Activated CD4-positive, alpha-beta T cell treated with anti-CD3 and anti-CD28 coated beads, Interleukin-2, Interleukin-6, amounts not matched to agents 100 ng/mL and 50 ng/mL, durations not matched to agents 16 hours and 8 hours (primary cell): ENCODE data around the gene CYTH1.

Experiments
- DNase-seq: peaks from one replicate; pipeline ENCODE4 v3.0.0-alpha.2; 2020

Gene CYTH1

GRCh38 chr17:78667091-78667490, 115.0 kb downstream of the CYTH1 start:
- no peak for DNase-seq

GRCh38 chr17:78665952-78666920, 115.8 kb downstream of the CYTH1 start:
- DNase-seq: peak; percentile 75

- no peak for DNase-seq
Observed at GRCh38 chr17:78665387-78665951, 116.6 kb downstream of the CYTH1 start.

GRCh38 chr17:78664476-78665386, 117.3 kb downstream of the CYTH1 start:
- DNase-seq: no peak

- DNase-seq: no peak
Observed at GRCh38 chr17:78661093-78661770, 120.8 kb downstream of the CYTH1 start.

- DNase-seq: no peak
Observed at GRCh38 chr17:78659546-78659945, 122.5 kb downstream of the CYTH1 start.

GRCh38 chr17:78658281-78658785, 123.7 kb downstream of the CYTH1 start:
- no peak for DNase-seq

- DNase-seq: no peak
Observed at GRCh38 chr17:78655251-78655940, 126.7 kb downstream of the CYTH1 start.

- no peak for DNase-seq
Observed at GRCh38 chr17:78654325-78654724, 127.7 kb downstream of the CYTH1 start.

- DNase-seq: no peak
Observed at GRCh38 chr17:78653382-78653781, 128.7 kb downstream of the CYTH1 start.

- no peak for DNase-seq
Observed at GRCh38 chr17:78652913-78653312, 129.2 kb downstream of the CYTH1 start.

- no peak for DNase-seq
Observed at GRCh38 chr17:78652024-78652423, 130.0 kb downstream of the CYTH1 start.

- no peak for DNase-seq
Observed at GRCh38 chr17:78651554-78651953, 130.5 kb downstream of the CYTH1 start.

- no peak for DNase-seq
Observed at GRCh38 chr17:78650093-78650715, 131.9 kb downstream of the CYTH1 start.

GRCh38 chr17:78648293-78648692, 133.8 kb downstream of the CYTH1 start:
- DNase-seq: no peak

- DNase-seq: no peak
Observed at GRCh38 chr17:78647032-78647431, 135.0 kb downstream of the CYTH1 start.

GRCh38 chr17:78645421-78646295, 136.4 kb downstream of the CYTH1 start:
- DNase-seq: peak; percentile 64

- DNase-seq: no peak
Observed at GRCh38 chr17:78644931-78645351, 137.1 kb downstream of the CYTH1 start.

GRCh38 chr17:78644224-78644623, 137.8 kb downstream of the CYTH1 start:
- DNase-seq: no peak

- no peak for DNase-seq
Observed at GRCh38 chr17:78643326-78643725, 138.7 kb downstream of the CYTH1 start.
